RWPE2 (cell line): ENCODE data around the gene SLC4A8.
A peak's percentile ranks its signal among the peaks of the same experiment; 100 is the strongest.

Experiments used
- ATAC-seq: fragments of 200-7000 bp; cut with Tn5 transposase; 3 replicates; pipeline ENCODE4 v1.9.1; 2021; ENCODE audit warnings: low read depth
- DNase-seq: peaks from one replicate; pipeline ENCODE4 v3.0.0-alpha.2; 2020; ENCODE audit warnings: low spot score
- H3K27ac ChIP-seq: fragments of 450-650 bp; 2 replicates; pipeline ENCODE4 v1.5.1; 2017; ENCODE audit warnings: mild to moderate bottlenecking; ENCODE audit not compliant: poor library complexity, severe bottlenecking
- H3K27me3 ChIP-seq: fragments of 250-450 bp; sonication (Bioruptor Pico); 2 replicates; pipeline ENCODE4 v1.5.1; 2021; ENCODE audit warnings: mild to moderate bottlenecking, moderate library complexity; ENCODE audit not compliant: insufficient read depth, poor library complexity, severe bottlenecking
- H3K36me3 ChIP-seq: fragments of 250-450 bp; sonication (Bioruptor Pico); 2 replicates; pipeline ENCODE4 v1.5.1; 2020; ENCODE audit warnings: low read depth, mild to moderate bottlenecking, moderate library complexity
- H3K4me1 ChIP-seq: fragments of 250-450 bp; sonication (Bioruptor Pico); 2 replicates; pipeline ENCODE4 v1.5.1; 2021; ENCODE audit warnings: mild to moderate bottlenecking, moderate library complexity; ENCODE audit not compliant: insufficient read depth, poor library complexity, severe bottlenecking
- H3K4me3 ChIP-seq: fragments of 250-450 bp; sonication (Bioruptor Pico); 2 replicates; pipeline ENCODE4 v1.5.1; 2021; ENCODE audit warnings: mild to moderate bottlenecking, moderate library complexity; ENCODE audit not compliant: severe bottlenecking
- H3K9me3 ChIP-seq: fragments of 250-450 bp; sonication (Bioruptor Pico); 2 replicates; pipeline ENCODE4 v1.5.1; 2021; ENCODE audit warnings: mild to moderate bottlenecking, moderate library complexity; ENCODE audit not compliant: severe bottlenecking
- TF ChIP-seq, protein P1 (sequence below): fragments of 450-650 bp; IDR thresholded peaks from one replicate; pipeline ENCODE4 v1.5.1; 2017; ENCODE audit warnings: mild to moderate bottlenecking, moderate library complexity; ENCODE audit not compliant: poor library complexity, severe bottlenecking

Gene SLC4A8

DNA sequence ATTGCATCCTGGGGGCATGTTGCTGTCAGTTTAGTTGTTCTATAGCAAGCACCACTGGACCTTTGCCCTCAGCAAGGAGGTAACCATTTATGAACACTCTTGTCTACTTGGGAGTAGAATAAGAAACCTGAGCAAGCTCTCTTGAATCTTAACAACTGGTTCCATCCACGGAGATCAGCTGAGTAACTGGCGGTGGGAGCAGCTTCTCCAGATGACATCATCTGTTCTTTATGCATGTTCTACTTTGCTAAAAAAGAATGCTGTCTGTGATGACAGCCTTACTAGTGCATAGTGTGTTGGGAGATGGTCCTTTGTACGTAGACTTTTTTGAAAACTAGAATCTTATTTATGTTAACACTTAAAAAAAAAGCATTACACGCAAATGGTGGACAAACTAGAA lies 17.7 kb downstream of the SLC4A8 start:
- TF ChIP-seq, protein P1, sequence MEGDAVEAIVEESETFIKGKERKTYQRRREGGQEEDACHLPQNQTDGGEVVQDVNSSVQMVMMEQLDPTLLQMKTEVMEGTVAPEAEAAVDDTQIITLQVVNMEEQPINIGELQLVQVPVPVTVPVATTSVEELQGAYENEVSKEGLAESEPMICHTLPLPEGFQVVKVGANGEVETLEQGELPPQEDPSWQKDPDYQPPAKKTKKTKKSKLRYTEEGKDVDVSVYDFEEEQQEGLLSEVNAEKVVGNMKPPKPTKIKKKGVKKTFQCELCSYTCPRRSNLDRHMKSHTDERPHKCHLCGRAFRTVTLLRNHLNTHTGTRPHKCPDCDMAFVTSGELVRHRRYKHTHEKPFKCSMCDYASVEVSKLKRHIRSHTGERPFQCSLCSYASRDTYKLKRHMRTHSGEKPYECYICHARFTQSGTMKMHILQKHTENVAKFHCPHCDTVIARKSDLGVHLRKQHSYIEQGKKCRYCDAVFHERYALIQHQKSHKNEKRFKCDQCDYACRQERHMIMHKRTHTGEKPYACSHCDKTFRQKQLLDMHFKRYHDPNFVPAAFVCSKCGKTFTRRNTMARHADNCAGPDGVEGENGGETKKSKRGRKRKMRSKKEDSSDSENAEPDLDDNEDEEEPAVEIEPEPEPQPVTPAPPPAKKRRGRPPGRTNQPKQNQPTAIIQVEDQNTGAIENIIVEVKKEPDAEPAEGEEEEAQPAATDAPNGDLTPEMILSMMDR, result no peak
- H3K27me3 ChIP-seq, result no peaks in the 10 kb centered on the region
- no peak overlapping the region for H3K4me3 ChIP-seq
- no peaks in the 10 kb centered on the region for H3K4me1 ChIP-seq
- no peak overlapping the region for H3K27ac ChIP-seq
- DNase-seq, result no peak
- H3K36me3 ChIP-seq, result no peaks in the 10 kb centered on the region
- no peak for ATAC-seq
- H3K9me3 ChIP-seq, result no peaks in the 10 kb centered on the region

DNA sequence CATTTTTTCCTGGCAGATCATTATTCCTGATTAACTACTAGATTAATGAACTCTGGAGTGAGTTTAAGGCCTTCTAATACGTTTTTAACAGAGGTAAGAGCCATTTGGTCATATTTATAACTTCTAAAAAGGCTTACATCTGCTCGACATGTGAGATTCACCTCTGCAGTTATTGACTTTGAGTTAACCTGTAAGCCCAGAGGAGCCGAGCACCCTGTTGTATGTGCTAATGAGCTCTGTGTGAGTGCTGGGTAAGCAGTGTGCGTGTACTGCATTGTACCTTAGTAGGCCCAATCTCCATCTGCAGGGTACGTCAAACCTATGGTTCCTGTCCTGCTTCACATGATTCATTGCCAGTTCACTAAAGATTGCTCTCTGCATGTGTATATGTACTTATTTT lies 18.9 kb downstream of the SLC4A8 start:
- DNase-seq, result no peak
- no peak for ATAC-seq
- H3K36me3 ChIP-seq, result no peaks in the 10 kb centered on the region
- H3K27ac ChIP-seq, result no peak overlapping the region
- no peaks in the 10 kb centered on the region for H3K27me3 ChIP-seq
- TF ChIP-seq, protein P1, result no peak
- H3K4me3 ChIP-seq, result no peak overlapping the region
- H3K9me3 ChIP-seq, result no peaks in the 10 kb centered on the region
- H3K4me1 ChIP-seq, result no peaks in the 10 kb centered on the region

DNA sequence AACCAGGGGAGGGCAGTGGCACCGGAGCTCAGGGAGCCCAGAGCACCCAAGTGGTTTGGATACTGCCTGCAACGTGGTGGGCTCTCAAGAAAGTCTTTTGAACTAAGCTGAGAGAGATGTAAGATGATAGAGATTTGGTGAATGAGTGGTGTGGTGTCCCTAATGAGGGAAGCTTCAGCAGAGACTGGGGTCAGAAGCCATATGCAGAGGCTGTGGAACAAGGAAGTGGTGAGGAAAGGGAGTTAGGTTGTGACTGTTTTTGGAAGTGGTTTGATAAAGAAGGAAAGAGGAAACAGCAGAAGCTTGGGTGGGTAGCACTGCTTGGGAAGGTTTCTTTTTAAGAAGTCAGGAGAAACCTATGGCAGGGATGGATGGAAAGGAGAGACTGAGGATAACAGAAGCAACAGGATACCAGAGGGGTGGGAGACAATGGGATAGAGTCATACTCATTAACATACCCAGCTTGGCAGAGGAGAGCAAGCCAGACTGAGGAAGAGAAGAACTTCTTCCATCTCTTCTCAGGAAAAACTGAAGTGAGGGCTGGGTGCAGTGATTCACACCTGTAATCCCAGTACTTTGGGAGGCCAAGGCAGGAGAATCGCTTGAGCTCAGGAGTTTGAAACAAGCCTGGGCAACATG lies 24.1 kb downstream of the SLC4A8 start:
- Histone ChIP-seq H3K4me1 (no peaks in the 10 kb centered on the region), H3K27me3 (no peaks in the 10 kb centered on the region), H3K9me3 (no peaks in the 10 kb centered on the region), H3K36me3 (no peaks in the 10 kb centered on the region), H3K27ac (no peak overlapping the region), H3K4me3 (no peak overlapping the region)
- DNase-seq (no peak), ATAC-seq (no peak)
- TF ChIP-seq, protein P1, result no peak

DNA sequence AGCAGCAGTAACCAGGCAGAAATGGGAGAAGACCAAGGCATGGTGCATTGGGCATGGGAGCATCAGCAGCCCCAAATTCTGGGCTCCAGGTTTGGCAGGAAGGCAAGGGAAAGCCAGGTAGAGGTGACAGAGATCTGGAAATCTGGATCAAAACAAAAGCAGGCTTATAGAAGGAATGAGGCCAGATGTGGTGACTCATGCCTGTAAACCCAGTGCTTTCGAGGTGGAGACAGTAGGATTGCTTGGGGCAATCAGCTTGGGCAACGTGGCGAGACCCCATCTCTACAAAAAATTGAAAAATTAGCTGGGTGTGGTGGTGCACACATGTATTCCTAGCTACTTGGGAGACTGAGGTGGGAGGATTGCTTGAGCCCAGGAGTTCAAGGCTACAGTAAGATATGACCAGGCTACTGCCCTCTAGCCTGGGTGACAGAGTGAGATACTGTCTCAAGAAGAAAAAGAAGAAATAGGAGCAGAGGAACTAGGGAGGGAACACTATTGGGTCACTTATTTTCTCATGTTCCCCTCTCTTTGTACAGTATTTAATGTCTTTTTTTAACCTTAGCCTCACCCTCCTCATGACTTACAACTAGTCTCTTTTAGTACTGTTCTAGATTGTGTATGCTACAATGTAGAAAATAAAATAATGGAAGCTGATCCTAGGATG lies 25.1 kb downstream of the SLC4A8 start:
- TF ChIP-seq, protein P1, result no peak
- H3K27ac ChIP-seq, result no peak overlapping the region
- H3K36me3 ChIP-seq, result no peaks in the 10 kb centered on the region
- H3K27me3 ChIP-seq, result no peaks in the 10 kb centered on the region
- DNase-seq (no peak), ATAC-seq (peak; percentile 60; the same call in 2 of the 3 replicates)
- no peak overlapping the region for H3K4me3 ChIP-seq
- no peaks in the 10 kb centered on the region for H3K9me3 ChIP-seq
- H3K4me1 ChIP-seq, result no peaks in the 10 kb centered on the region

DNA sequence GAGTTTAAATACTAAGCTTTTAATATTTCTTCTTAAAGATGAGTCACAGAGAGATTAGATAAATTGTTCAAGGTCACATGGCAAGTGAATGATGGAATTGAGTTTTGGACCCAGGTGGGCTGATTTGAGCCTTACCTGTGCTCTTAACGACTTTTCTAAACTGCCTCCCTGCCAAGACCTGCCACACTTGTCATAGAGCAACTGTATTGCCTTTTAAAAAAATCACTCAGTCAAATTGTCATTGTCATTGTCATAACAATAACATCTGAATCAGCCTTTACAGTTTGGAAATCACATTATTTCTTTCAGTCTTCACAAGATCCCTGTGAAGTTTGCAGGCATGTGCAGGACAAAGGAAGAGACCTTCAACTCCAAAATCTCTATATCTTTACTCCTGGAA lies 25.7 kb downstream of the SLC4A8 start:
- Histone ChIP-seq H3K4me3 (no peak overlapping the region), H3K27me3 (no peaks in the 10 kb centered on the region), H3K4me1 (no peaks in the 10 kb centered on the region), H3K36me3 (no peaks in the 10 kb centered on the region), H3K9me3 (no peaks in the 10 kb centered on the region), H3K27ac (no peak overlapping the region)
- DNase-seq (no peak), ATAC-seq (no peak)
- TF ChIP-seq, protein P1, result no peak
